ENCODE results near the gene BARHL1.

- no peak for TF ChIP-seq POLR2A (IDR thresholded peaks at IDR 0.05; ENCODE audit: borderline replicate concordance, extremely low read depth, insufficient read depth, insufficient read length)
- TF ChIP-seq EZH2 (IDR thresholded peaks at IDR 0.05) = no peak
- TF ChIP-seq CTCF (IDR thresholded peaks at IDR 0.05 in 2 of 3, conservative IDR thresholded peaks at IDR 0.05 in 1 of 3; ENCODE audit: borderline replicate concordance in 1 of 3, insufficient read depth in 1 of 3, low read depth in 2 of 3, low read length in 2 of 3) = no peak
Observed at GRCh38 chr9:132552041-132552440, 30.4 kb upstream of the BARHL1 start.

Data from HCT116 (cell line).